Measurements from ENCODE around the gene ZNF397. TPM values are rescaled to one million over a fixed set of nuclear protein-coding genes. Genes with fewer than 3 reads are reported as not detected.

Gene ZNF397
- total and polyA plus RNA-seq, 2 of the 13 experiments (the other 11 are each of a cell fraction or from before 2014, with no cell fraction given) = 4.7 to 9.4 TPM

- intact Hi-C loops (cut with micrococcal nuclease; ENCODE audit: unreplicated experiment) = no loop called here
- no peaks in the 10 kb centered on the region for H3K79me2 ChIP-seq (ENCODE audit: insufficient read depth, low read length)
- in situ Hi-C loops (cut with HindIII; ENCODE audit: extremely low pct_ligation_motif_present, low pct_unique_long_range_greater_than_20kb) = no loop called here
- no peaks in the 10 kb centered on the region for H3K4me1 ChIP-seq (ENCODE audit: insufficient read depth, low read length)
- peaks cover 2 to 5% of the 10 kb centered on the region in 2 experiments; a peak in 1 of 5 replicates for H3K36me3 ChIP-seq (replicated peaks in 1 of 2; ENCODE audit: control insufficient read depth in 1 of 2, insufficient read depth in 2 of 2, low read length in 2 of 2)
- no peaks in the 10 kb centered on the region for H3K9me3 ChIP-seq (ENCODE audit: low read length)
- BruUV-seq (replicated peaks) = no TSS peak
- no peak overlapping the region for H3K4me2 ChIP-seq (ENCODE audit: low read depth, low read length)
- no peak overlapping the region for H2AFZ ChIP-seq (ENCODE audit: low read length)
- CTCF ChIA-PET (ENCODE audit: low intra/inter-chr PET ratio, low total read pairs) = no interaction called here
- DNase-seq (ENCODE audit: low spot score) (no peak), FAIRE-seq (no peak), ATAC-seq (no peak)
- H3K4me3 ChIP-seq (replicated peaks in 1 of 3; ENCODE audit: insufficient read depth in 1 of 3, low read depth in 2 of 3, low read length in 3 of 3) = no peak overlapping the region
- POLR2A ChIA-PET = no interaction called here
- H3K27me3 ChIP-seq (ENCODE audit: control insufficient read depth in 1 of 2, insufficient read depth in 2 of 2, low read length in 2 of 2) = no peaks in the 10 kb centered on the region
- 97% methylated on average over 2 of the region's 2 CpGs for WGBS (ENCODE audit: low lambda C conversion rate)
- H3K27ac ChIP-seq (ENCODE audit: extremely low read length, insufficient read depth, low read length) = no peak overlapping the region
- TF ChIP-seq ZFP41 (CRISPR knock-in tag; IDR thresholded peaks at IDR 0.05; ENCODE audit: borderline replicate concordance) (no peak), ZNF24 (IDR thresholded peaks at IDR 0.05) (no peak), SIX4 (CRISPR knock-in tag; IDR thresholded peaks at IDR 0.05) (no peak), CREB1 (IDR thresholded peaks at IDR 0.05) (no peak), CREB1 (CRISPR knock-in tag; IDR thresholded peaks at IDR 0.05) (no peak), MAFK (conservative IDR thresholded peaks at IDR 0.05 in 1 of 2, IDR thresholded peaks at IDR 0.05 in 1 of 2; ENCODE audit: low read length in 2 of 2) (peak; percentile 29 to 63; a peak in 2 of 4 replicates), SOX13 (IDR thresholded peaks at IDR 0.05) (no peak), SOX13 (CRISPR knock-in tag; conservative IDR thresholded peaks at IDR 0.05 in 1 of 2, IDR thresholded peaks at IDR 0.05 in 1 of 2) (no peak), ZNF264 (CRISPR knock-in tag; IDR thresholded peaks at IDR 0.05) (no peak), CEBPB (IDR thresholded peaks at IDR 0.05; ENCODE audit: borderline replicate concordance, low read depth, low read length) (no peak), ZNF468 (CRISPR knock-in tag; IDR thresholded peaks at IDR 0.05) (no peak), MAFF (IDR thresholded peaks at IDR 0.05; ENCODE audit: low read depth, low read length) (peak; percentile 22; the same call in 1 of the 2 replicates)
- no peak overlapping the region for H3K9ac ChIP-seq (ENCODE audit: insufficient read depth, low read depth, low read length)
- H4K20me1 ChIP-seq (ENCODE audit: insufficient read depth, low read length) = no peaks in the 10 kb centered on the region
Measured at GRCh38 chr18:35264409-35264808, 23.6 kb downstream of the ZNF397 start.

All from HepG2 (cell line).